Skeletal muscle tissue (tissue), 4 donors: Measurements from ENCODE around the gene ZNF737. TPM values are rescaled to one million over a fixed set of nuclear protein-coding genes. Genes with fewer than 3 reads are reported as not detected.
A peak's percentile ranks its signal among the peaks of the same experiment; 100 is the strongest.
"Not testable (repeated sequence)": the region's sequence is repeated elsewhere in the genome, so short reads cannot be mapped to it uniquely, and the experiment has no call there.

Source experiments
- H3K27ac ChIP-seq: one replicate; pipeline ENCODE4 v1.7.0; 2013; ENCODE audit warnings: mild to moderate bottlenecking, low read depth, low read length, inconsistent platforms
- H3K27me3 ChIP-seq, 3 donors: one replicate each; pipeline ENCODE4 v1.7.0; 2013; ENCODE audit warnings: low read length in 3 of 3; ENCODE audit not compliant: control insufficient read depth in 3 of 3, insufficient read depth in 3 of 3
- H3K36me3 ChIP-seq, 3 donors: one replicate each; pipeline ENCODE4 v1.7.0; 2013; ENCODE audit warnings: low read length in 3 of 3; ENCODE audit not compliant: control insufficient read depth in 3 of 3, insufficient read depth in 3 of 3
- H3K4me1 ChIP-seq, 3 donors: one replicate each; pipeline ENCODE4 v1.7.0; 2013; ENCODE audit warnings: low read length in 3 of 3, mild to moderate bottlenecking in 3 of 3; ENCODE audit not compliant: control insufficient read depth in 3 of 3, insufficient read depth in 3 of 3
- H3K4me3 ChIP-seq, 3 donors: one replicate each; pipeline ENCODE4 v1.7.0; 2013; ENCODE audit warnings: low read length in 3 of 3
- H3K9ac ChIP-seq, 3 donors: one replicate each; pipeline ENCODE4 v1.7.0; 2013; ENCODE audit warnings: low read length in 3 of 3, mild to moderate bottlenecking in 3 of 3, moderate library complexity in 2 of 3, low read depth in 1 of 3
- H3K9me3 ChIP-seq, 3 donors: one replicate each; pipeline ENCODE4 v1.7.0; 2013; ENCODE audit warnings: low read length in 3 of 3; ENCODE audit not compliant: control insufficient read depth in 3 of 3
- total RNA-seq: library from RNA; depleted of rRNA; stranded (reverse); fragments of >200 nt; gene quantifications from one replicate; pipeline ENCODE4 v1.2.3, GENCODE V29; 2014
- donor health status: Osteomylitis.

Gene ZNF737
- 14.1 TPM for total RNA-seq

DNA sequence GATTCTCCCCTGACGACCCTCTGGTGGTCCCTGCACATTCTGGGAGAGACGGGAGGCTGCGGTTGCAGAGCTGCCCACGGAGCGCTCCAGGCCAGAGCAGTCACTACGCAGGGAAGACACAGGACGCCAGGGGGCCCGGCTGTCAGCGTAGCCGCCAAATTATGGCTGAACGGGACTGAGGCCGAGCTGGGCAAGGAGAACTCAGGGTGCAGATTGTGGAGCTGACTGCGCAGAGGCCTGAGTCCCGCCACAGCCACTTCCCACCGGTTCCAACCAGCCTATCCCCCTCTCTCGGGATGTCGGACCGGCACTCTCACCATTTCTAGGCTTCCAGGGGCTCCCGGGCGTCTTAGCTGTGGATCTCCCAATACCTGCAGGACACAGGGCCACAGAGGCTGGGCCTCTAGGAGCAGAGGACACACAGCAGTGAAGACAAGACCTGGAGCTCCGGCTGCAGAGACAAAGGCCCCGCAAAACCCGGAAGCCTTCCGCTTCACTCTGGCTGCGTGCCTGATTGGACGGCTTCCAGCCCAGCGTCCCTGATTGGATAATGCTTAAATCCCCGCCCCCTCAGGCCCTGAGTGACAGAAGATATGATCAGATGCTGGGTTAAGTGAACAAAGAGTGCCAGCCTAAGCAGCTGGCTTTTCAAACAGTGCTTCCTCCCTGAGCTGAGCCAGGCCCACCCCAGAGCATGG lies at the start of gene ZNF737:
ZNF737 (minus strand) TSS at position 461 of the 698 bp plus-strand sequence; CDS start at position 320, 141 bp downstream.
- H3K4me1 ChIP-seq = no peaks in the 10 kb centered on the region
- peak within 1 kb of the TSS; percentile 89 to 94 (median 93) for H3K9ac ChIP-seq
- H3K27ac ChIP-seq = peak within 1 kb of the TSS; percentile 74
- H3K4me3 ChIP-seq = peak within 1 kb of the TSS; percentile 87 to 91 (median 88)
- H3K27me3 ChIP-seq = no peaks in the 10 kb centered on the region
- H3K36me3 ChIP-seq = peaks cover 4% of the 10 kb centered on the region in 3 donors
- H3K9me3 ChIP-seq = no peaks in the 10 kb centered on the region

DNA sequence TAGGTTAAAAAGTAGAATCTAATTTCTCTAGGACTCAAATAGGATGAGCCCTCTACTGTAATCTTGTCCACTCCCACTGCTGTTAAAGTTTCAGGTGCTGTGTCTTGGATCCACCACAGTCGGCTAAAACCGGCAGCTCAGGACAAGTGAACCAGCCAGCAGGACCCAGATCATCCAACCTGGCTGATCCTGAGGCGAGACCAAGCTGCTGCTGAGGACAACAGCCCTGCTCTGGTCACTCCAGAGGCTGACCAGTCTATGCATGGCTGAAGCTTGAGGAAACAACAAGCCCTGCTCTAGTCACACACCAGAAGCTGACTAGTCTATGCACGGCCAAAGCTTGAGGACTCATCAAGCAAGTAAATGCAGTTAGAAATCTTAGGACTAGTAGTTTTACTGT lies 49.4 kb upstream of the ZNF737 start:
- H3K27ac ChIP-seq, H3K4me1 ChIP-seq, H3K27me3 ChIP-seq, H3K4me3 ChIP-seq, H3K36me3 ChIP-seq, H3K9ac ChIP-seq, H3K9me3 ChIP-seq: not testable (repeated sequence)

DNA sequence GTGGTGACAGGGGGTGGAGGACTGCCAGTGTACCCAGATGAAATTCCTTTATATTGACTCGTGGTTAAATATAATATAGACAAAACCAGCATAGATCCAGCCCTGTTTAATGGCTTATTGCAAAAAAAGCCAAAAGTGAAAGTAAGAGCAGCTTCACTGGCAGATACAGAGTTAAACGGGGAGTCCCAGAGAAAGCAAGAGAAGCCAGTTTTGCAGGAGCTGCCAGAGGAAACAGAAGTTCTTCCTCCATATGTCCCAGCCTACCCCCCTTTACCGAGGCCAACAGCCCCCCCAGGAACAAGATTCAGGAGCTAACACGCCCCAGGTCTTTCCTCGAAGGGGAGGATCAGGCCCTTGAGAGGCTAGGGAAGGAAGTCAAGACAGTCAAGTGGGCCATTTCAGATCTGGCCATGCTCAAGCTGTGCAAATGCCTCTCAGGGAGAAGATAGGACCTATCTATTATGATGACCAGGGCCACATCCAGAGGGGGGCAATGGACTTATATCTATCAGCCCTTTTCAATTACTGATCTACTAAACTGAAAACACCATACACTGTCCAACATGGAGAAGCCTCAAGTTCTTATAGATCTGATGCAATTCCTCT lies 47.2 kb upstream of the ZNF737 start:
- H3K27me3 ChIP-seq = no peaks in the 10 kb centered on the region
- H3K4me1 ChIP-seq = no peaks in the 10 kb centered on the region
- H3K36me3 ChIP-seq = no peaks in the 10 kb centered on the region
- peak overlapping the region in 2 of 3 donors; percentile 27 to 31 for H3K4me3 ChIP-seq
- no peak overlapping the region for H3K27ac ChIP-seq
- H3K9ac ChIP-seq = no peak overlapping the region
- peaks cover 0 to 10% (median 3%) of the 10 kb centered on the region in 3 donors for H3K9me3 ChIP-seq

DNA sequence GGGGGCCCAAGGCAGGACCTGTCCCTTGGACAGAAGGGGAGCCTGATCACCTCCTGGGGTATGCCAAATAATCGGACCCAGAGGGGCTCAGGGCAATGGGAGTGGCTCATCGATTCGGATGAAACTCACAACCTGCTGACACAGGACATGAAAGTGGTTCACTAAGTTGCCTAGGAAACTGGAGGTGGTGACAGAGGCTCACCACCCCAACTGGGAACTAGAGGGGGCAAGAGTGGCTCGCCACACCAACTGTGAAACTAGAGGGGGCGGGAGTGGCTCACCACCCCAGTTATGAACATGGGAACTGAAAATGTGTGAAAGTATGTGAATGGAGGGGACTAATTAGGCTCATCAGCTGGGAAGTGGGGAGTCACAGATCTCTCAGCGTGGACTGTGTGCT lies 46.3 kb upstream of the ZNF737 start:
- Histone ChIP-seq H3K4me3 (no peak overlapping the region), H3K27me3 (no peaks in the 10 kb centered on the region), H3K4me1 (no peaks in the 10 kb centered on the region), H3K9ac (no peak overlapping the region), H3K36me3 (no peaks in the 10 kb centered on the region), H3K9me3 (peaks cover 0 to 8% (median 3%) of the 10 kb centered on the region in 3 donors), H3K27ac (no peak overlapping the region)

DNA sequence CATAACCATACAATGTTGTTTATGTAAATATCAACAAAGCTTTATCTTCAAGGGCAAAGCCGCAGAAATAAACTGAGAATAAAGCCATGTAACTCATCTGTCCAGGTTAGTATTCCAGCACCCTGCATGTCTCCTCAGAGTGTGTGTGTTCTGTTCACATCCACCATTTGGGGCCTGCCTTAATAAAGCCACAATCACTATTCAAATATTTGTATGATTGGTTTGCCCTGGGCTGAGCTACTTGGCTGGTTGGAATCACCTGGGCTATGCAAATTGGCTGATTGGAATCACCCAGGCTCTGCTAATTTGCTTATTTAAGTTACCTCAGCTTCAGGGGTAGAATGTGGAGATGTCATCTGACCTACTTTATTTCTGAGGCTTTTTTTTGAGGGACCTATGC lies 42.4 kb upstream of the ZNF737 start:
- peaks cover 0 to 12% (median 3%) of the 10 kb centered on the region in 3 donors for H3K9me3 ChIP-seq
- H3K27ac ChIP-seq = no peak overlapping the region
- H3K4me1 ChIP-seq = no peaks in the 10 kb centered on the region
- no peaks in the 10 kb centered on the region for H3K36me3 ChIP-seq
- no peak overlapping the region for H3K4me3 ChIP-seq
- H3K9ac ChIP-seq = no peak overlapping the region
- no peaks in the 10 kb centered on the region for H3K27me3 ChIP-seq

DNA sequence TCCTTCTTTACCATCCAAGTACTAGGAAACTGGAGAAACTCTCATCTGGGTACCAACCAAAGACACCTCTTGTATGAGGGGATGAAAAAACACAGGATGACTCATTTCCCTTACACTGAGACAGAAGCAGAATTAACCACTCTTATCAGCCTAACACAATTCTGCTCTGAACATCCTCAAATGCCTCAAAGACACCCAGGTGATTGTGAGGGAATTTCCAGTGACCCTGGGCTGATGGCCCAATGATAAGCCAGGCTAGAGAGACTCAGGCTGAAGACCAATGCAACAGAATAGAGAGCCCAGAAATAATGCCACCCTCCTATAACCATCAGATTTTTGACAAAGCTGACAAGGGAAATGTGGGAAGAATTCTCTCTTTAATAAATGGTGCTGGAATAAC lies 7.0 kb downstream of the ZNF737 start:
- no peaks in the 10 kb centered on the region for H3K27me3 ChIP-seq
- H3K4me1 ChIP-seq = no peaks in the 10 kb centered on the region
- H3K27ac ChIP-seq = no peak overlapping the region
- peaks cover 4 to 11% (median 4%) of the 10 kb centered on the region in 3 donors for H3K36me3 ChIP-seq
- no peak overlapping the region for H3K9ac ChIP-seq
- peaks cover 0 to 14% (median 8%) of the 10 kb centered on the region in 3 donors for H3K9me3 ChIP-seq
- no peak overlapping the region for H3K4me3 ChIP-seq

DNA sequence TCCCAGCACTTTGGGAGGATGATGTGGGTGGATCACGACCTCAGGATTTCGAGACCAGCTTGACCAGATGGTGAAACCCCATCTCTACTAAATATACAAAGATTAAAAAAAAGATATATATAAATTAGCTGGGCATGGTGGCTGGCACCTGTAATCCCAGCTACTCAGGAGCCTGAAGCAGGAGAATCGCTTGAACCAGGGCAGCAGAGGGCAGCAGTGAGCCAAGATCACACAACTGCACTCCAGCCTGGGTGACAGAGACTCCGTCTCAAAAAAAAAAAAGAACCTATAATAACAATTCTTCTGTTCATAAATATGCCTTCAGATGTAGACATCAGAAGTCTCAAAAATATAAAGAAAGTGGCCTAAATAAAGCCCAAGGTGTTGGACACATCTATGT lies 7.6 kb downstream of the ZNF737 start:
- H3K27me3 ChIP-seq = no peaks in the 10 kb centered on the region
- peaks cover 7 to 12% (median 7%) of the 10 kb centered on the region in 3 donors for H3K36me3 ChIP-seq
- no peak overlapping the region for H3K9ac ChIP-seq
- H3K27ac ChIP-seq = no peak overlapping the region
- H3K4me1 ChIP-seq = no peaks in the 10 kb centered on the region
- peaks cover 0 to 14% (median 8%) of the 10 kb centered on the region in 3 donors for H3K9me3 ChIP-seq
- H3K4me3 ChIP-seq = no peak overlapping the region

DNA sequence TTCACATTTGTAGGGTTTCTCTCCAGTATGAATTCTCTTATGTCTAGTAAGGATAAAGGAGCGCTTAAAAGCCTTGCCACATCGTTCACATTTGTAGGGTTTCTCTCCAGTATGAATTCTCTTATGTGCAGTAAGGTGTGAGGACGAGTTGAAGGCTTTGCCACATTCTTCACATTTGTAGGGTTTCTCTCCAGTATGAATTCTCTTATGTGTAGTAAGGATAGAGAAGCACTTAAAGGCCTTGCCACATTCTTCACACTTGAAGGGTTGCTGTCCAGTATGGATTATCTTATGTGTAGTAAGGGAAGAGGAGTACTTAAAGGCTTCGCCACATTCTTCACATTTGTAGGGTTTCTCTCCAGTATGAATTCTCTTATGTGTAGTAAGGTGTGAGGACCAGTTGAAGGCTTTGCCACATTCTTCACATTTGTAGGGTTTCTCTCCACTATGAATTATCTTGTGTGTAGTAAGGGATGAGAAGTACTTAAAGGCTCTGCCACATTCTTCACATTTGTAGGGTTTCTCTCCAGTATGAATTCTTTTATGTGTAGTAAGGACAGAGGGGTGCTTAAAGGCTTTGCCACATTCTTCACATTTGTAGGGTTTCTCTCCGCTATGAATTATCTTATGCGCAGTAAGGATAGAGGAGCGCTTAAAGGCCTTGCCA lies 20.8 kb downstream of the ZNF737 start:
- H3K27ac ChIP-seq, H3K4me1 ChIP-seq, H3K27me3 ChIP-seq, H3K9ac ChIP-seq: not testable (repeated sequence)
- H3K9me3 ChIP-seq = peaks cover 12 to 52% (median 29%) of the 10 kb centered on the region in 3 donors
- peaks cover 26 to 55% (median 44%) of the 10 kb centered on the region in 3 donors for H3K36me3 ChIP-seq
- peak overlapping the region in 2 of 3 donors; percentile 9 to 55 for H3K4me3 ChIP-seq

DNA sequence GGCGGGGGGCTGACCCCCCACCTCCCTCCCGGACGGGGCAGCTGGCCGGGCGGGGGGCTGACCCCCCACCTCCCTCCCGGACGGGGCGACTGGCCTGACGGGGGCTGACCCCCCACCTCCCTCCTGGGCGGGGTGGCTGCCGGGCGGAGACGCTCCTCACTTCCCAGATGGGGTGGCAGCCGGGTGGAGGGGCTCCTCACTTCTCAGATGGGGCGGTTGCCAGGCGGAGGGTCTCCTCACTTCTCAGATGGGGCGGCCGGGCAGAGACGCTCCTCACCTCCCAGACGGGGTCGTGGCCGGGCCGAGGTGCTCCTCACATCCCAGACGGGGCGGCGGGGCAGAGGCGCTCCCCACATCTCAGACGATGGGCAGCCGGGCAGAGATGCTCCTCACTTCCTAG lies 35.3 kb downstream of the ZNF737 start:
- not testable (repeated sequence) for H3K4me1 ChIP-seq, H3K9ac ChIP-seq, H3K4me3 ChIP-seq, H3K27me3 ChIP-seq, H3K36me3 ChIP-seq, H3K27ac ChIP-seq
- H3K9me3 ChIP-seq = peaks cover 9 to 11% (median 10%) of the 10 kb centered on the region in 3 donors
